HepG2 (cell line): ENCODE data around the gene SYNGR2. TPM values are rescaled to one million over a fixed set of nuclear protein-coding genes. Genes with fewer than 3 reads are reported as not detected.

ENCODE experiments used
- SNAPC5 ChIP-seq: sonication (generic); formaldehyde crosslinking; IDR thresholded peaks from 2 replicates; pipeline ENCODE4 v1.8.1; 2023; ENCODE audit warnings: mild to moderate bottlenecking, missing genetic modification reagents, borderline replicate concordance
- UBTF ChIP-seq: sonication (generic); formaldehyde crosslinking; IDR thresholded peaks from 2 replicates; pipeline ENCODE4 v1.4.0; 2020; ENCODE audit warnings: mild to moderate bottlenecking, missing genetic modification reagents
- ZNF407 ChIP-seq: sonication (generic); formaldehyde crosslinking; IDR thresholded peaks from one replicate; pipeline ENCODE4 v1.5.1; 2020; ENCODE audit warnings: mild to moderate bottlenecking, missing genetic modification reagents; ENCODE audit errors: not compliant biosample characterization
- polyA plus RNA-seq, 8 experiments: library from polyadenylated mRNA; depleted of rRNA in 3 of 8; stranded (reverse) in 7 of 8; unstranded in 1 of 8; fragments of >200 nt; fragmentation: Illumina TruSeq in 4 of 8; extraction: Trizol in 4 of 8; gene quantifications; 2 replicates each; pipeline versions ENCODE4 v1.2.1 to v1.2.3, GENCODE V29; 2011 to 2016; ENCODE audit warnings: low read depth in 4 of 8, missing spikeins in 1 of 8, mixed read lengths in 1 of 8; ENCODE audit not compliant: insufficient read depth in 1 of 8
- total RNA-seq, 5 experiments: library from RNA; depleted of rRNA; stranded (reverse); fragments of >200 nt; fragmentation: Illumina TruSeq; extraction: Trizol; gene quantifications; 2 replicates each; pipeline ENCODE4 v1.2.3, GENCODE V29; 2016; ENCODE audit warnings: low read depth in 1 of 5

The SYNGR2 gene
- total and polyA plus RNA-seq, 2 of the 13 experiments (the other 11 are each of a cell fraction or from before 2014, with no cell fraction given) = 46.7 to 170 TPM

- no peak for TF ChIP-seq UBTF (CRISPR knock-in tag)
- TF ChIP-seq ZNF407 (CRISPR knock-in tag) = no peak
- no peak for TF ChIP-seq SNAPC5 (CRISPR knock-in tag)
These were observed 21.9 kb upstream of the SYNGR2 start (continued) for GRCh38 chr17:78146471-78146869.
